Osteoblast (primary cell): ENCODE measurements around the gene MND1. TPM values are rescaled to one million over a fixed set of nuclear protein-coding genes. Genes with fewer than 3 reads are reported as not detected.
"Not testable (repeated sequence)": the region's sequence is repeated elsewhere in the genome, so short reads cannot be mapped to it uniquely, and the experiment has no call there.

Experiments used
- DNase-seq: peaks from one replicate; pipeline ENCODE4 v3.0.0; 2011; ENCODE audit warnings: low spot score, mixed read lengths; ENCODE audit not compliant: insufficient read length; ENCODE audit errors: missing footprints
- H2AFZ ChIP-seq: 2 replicates; pipeline ENCODE4 v1.6.0; 2011; ENCODE audit warnings: mild to moderate bottlenecking, low read length
- H3K27ac ChIP-seq: 2 replicates; pipeline ENCODE4 v1.5.1; 2011; ENCODE audit warnings: mild to moderate bottlenecking, low read depth, low read length, moderate library complexity
- H3K27me3 ChIP-seq: 2 replicates; pipeline ENCODE4 v1.6.0; 2012; ENCODE audit warnings: mild to moderate bottlenecking, control low read depth, inconsistent platforms, low read length, moderate library complexity; ENCODE audit not compliant: insufficient read depth
- H3K36me3 ChIP-seq: 2 replicates; pipeline ENCODE4 v1.5.1; 2011; ENCODE audit warnings: mild to moderate bottlenecking, low read length, control low read depth, moderate library complexity; ENCODE audit not compliant: insufficient read depth
- H3K4me1 ChIP-seq: 2 replicates; pipeline ENCODE4 v1.5.1; 2011; ENCODE audit warnings: mild to moderate bottlenecking, low read length, control low read depth, moderate library complexity; ENCODE audit not compliant: insufficient read depth
- H3K4me2 ChIP-seq: 2 replicates; pipeline ENCODE4 v1.6.0; 2011; ENCODE audit warnings: mild to moderate bottlenecking, low read length; ENCODE audit not compliant: insufficient read depth
- H3K4me3 ChIP-seq: fragments of 200-600 bp; sonication (generic); 3 replicates; pipeline ENCODE4 v1.5.1; 2012; ENCODE audit warnings: mild to moderate bottlenecking, low read length, inconsistent platforms; ENCODE audit not compliant: insufficient read depth
- H3K79me2 ChIP-seq: 2 replicates; pipeline ENCODE4 v1.6.0; 2012; ENCODE audit warnings: mild to moderate bottlenecking, low read length, control low read depth, inconsistent platforms; ENCODE audit not compliant: insufficient read depth
- H3K9me3 ChIP-seq: 2 replicates; pipeline ENCODE4 v1.5.1; 2011; ENCODE audit warnings: low read depth, low read length, control low read depth
- H4K20me1 ChIP-seq: 2 replicates; pipeline ENCODE4 v1.6.0; 2012; ENCODE audit warnings: mild to moderate bottlenecking, low read length, control low read depth; ENCODE audit not compliant: insufficient read depth
- CTCF ChIP-seq: IDR thresholded peaks from 2 replicates; pipeline ENCODE4 v1.5.1; 2011; ENCODE audit warnings: mild to moderate bottlenecking, low read depth, low read length, moderate library complexity; ENCODE audit errors: extremely low read depth
- total RNA-seq: library from RNA; depleted of rRNA; stranded (reverse); fragments of >200 nt; gene quantifications from 2 replicates; pipeline ENCODE4 v1.2.3, GENCODE V29; 2012

MND1 gene
- total RNA-seq, 1 donor = 1.4 TPM

GRCh38 chr4:153448003-153448731 lies 103.7 kb downstream of the MND1 start:
- peak; percentile 61 for DNase-seq
- Histone ChIP-seq H3K9me3 (no peaks in the 10 kb centered on the region), H3K4me2 (peak overlapping the region; percentile 80), H3K27ac (peak overlapping the region; percentile 14), H4K20me1 (no peaks in the 10 kb centered on the region), H3K4me1 (peaks cover 16% of the 10 kb centered on the region), H3K79me2 (no peaks in the 10 kb centered on the region), H3K27me3 (no peaks in the 10 kb centered on the region), H2AFZ (peak overlapping the region; percentile 23), H3K4me3 (peak overlapping the region; percentile 40), H3K36me3 (no peaks in the 10 kb centered on the region)
- TF ChIP-seq CTCF = no peak

- peaks cover 16% of the 10 kb centered on the region for H3K4me1 ChIP-seq
- H3K4me3 ChIP-seq = no peak overlapping the region
- H3K4me2 ChIP-seq = no peak overlapping the region
- H3K9me3 ChIP-seq = no peaks in the 10 kb centered on the region
- H3K36me3 ChIP-seq = no peaks in the 10 kb centered on the region
- H2AFZ ChIP-seq = no peak overlapping the region
- H3K79me2 ChIP-seq = no peaks in the 10 kb centered on the region
- no peak for DNase-seq
- TF ChIP-seq CTCF = no peak
- H4K20me1 ChIP-seq = no peaks in the 10 kb centered on the region
- no peak overlapping the region for H3K27ac ChIP-seq
- H3K27me3 ChIP-seq = no peaks in the 10 kb centered on the region
Measured at GRCh38 chr4:153449338-153449737, 104.8 kb downstream of the MND1 start.

GRCh38 chr4:153450544-153450917 lies 106.0 kb downstream of the MND1 start:
- Histone ChIP-seq H4K20me1 (no peaks in the 10 kb centered on the region), H3K4me3 (no peak overlapping the region), H3K79me2 (no peaks in the 10 kb centered on the region), H3K27ac (no peak overlapping the region), H3K9me3 (no peaks in the 10 kb centered on the region), H2AFZ (no peak overlapping the region), H3K27me3 (no peaks in the 10 kb centered on the region), H3K36me3 (no peaks in the 10 kb centered on the region), H3K4me1 (peaks cover 16% of the 10 kb centered on the region), H3K4me2 (no peak overlapping the region)
- no peak for DNase-seq
- TF ChIP-seq CTCF = no peak

- not testable (repeated sequence) for H3K9me3 ChIP-seq, H3K79me2 ChIP-seq, H3K4me3 ChIP-seq, H3K27me3 ChIP-seq, DNase-seq, H3K27ac ChIP-seq, H3K4me2 ChIP-seq, H3K36me3 ChIP-seq, H4K20me1 ChIP-seq, H2AFZ ChIP-seq
- peaks cover 16% of the 10 kb centered on the region for H3K4me1 ChIP-seq
Measured at GRCh38 chr4:153451145-153451544, 106.7 kb downstream of the MND1 start.
